ENCODE data around the gene HTR3D. TPM values are rescaled to one million over a fixed set of nuclear protein-coding genes. Genes with fewer than 3 reads are reported as not detected.
"Not testable (repeated sequence)": the region's sequence is repeated elsewhere in the genome, so short reads cannot be mapped to it uniquely, and the experiment has no call there.

HTR3D gene
- total RNA-seq, 6 experiments from 2014 or later: not detected

DNA sequence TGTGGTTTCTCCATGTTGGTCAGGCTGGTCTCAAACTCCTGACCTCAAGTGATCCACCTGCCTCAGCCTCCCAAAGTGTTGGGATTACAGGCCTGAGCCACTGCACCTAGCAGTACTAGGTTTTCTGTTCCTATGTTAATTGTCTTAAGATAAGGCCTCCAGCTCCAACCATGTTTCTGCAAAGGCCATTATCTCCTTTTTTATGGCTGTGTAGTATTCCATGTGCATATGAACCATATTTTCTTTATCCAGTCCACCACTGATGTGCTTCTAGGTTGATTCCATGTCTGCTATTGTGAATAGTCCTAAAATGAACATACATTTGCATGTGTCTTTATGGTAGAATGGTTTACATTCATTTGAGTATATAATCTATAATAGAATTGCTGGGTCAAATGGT, 31.1 kb downstream of the HTR3D start:
- Mint-ChIP-seq H3K4me3 (no peak overlapping the region), H3K4me1 (ENCODE audit: low read depth) (peaks cover 37% of the 10 kb centered on the region), H3K9me3 (no peaks in the 10 kb centered on the region), H3K27ac (no peak overlapping the region), H3K36me3 (ENCODE audit: low read depth) (no peaks in the 10 kb centered on the region), H3K27me3 (ENCODE audit: insufficient read depth) (peaks cover 7% of the 10 kb centered on the region)
- no peak for DNase-seq
- TF ChIP-seq, protein P1, sequence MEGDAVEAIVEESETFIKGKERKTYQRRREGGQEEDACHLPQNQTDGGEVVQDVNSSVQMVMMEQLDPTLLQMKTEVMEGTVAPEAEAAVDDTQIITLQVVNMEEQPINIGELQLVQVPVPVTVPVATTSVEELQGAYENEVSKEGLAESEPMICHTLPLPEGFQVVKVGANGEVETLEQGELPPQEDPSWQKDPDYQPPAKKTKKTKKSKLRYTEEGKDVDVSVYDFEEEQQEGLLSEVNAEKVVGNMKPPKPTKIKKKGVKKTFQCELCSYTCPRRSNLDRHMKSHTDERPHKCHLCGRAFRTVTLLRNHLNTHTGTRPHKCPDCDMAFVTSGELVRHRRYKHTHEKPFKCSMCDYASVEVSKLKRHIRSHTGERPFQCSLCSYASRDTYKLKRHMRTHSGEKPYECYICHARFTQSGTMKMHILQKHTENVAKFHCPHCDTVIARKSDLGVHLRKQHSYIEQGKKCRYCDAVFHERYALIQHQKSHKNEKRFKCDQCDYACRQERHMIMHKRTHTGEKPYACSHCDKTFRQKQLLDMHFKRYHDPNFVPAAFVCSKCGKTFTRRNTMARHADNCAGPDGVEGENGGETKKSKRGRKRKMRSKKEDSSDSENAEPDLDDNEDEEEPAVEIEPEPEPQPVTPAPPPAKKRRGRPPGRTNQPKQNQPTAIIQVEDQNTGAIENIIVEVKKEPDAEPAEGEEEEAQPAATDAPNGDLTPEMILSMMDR (IDR thresholded peaks at IDR 0.05): no peak

DNA sequence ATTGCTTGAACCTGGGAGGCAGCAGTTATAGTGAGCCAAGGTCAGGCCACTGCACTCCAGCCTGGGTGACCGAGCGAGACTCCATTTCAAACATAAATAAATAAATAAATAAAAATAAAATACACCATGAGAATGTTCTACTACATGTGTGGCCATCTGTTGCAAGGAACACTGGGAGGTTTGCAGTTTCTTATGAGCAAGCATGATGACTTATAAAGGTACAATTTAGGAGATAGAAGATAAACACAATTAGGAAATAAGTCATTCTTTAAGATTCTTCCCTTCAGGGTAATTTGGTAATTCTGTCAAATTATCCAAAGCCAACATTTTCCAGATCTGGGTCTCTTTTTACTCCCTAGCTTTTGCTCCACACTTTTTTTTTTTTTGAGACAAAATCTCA, 34.7 kb downstream of the HTR3D start:
- TF ChIP-seq, protein P1 (IDR thresholded peaks at IDR 0.05): no peak
- Mint-ChIP-seq H3K4me3 (no peak overlapping the region), H3K4me1 (ENCODE audit: low read depth) (peaks cover 28% of the 10 kb centered on the region), H3K9me3 (peaks cover 8% of the 10 kb centered on the region), H3K36me3 (ENCODE audit: low read depth) (peaks cover 13% of the 10 kb centered on the region), H3K27ac (no peak overlapping the region), H3K27me3 (ENCODE audit: insufficient read depth) (peaks cover 4% of the 10 kb centered on the region)
- DNase-seq: peak; percentile 51

DNA sequence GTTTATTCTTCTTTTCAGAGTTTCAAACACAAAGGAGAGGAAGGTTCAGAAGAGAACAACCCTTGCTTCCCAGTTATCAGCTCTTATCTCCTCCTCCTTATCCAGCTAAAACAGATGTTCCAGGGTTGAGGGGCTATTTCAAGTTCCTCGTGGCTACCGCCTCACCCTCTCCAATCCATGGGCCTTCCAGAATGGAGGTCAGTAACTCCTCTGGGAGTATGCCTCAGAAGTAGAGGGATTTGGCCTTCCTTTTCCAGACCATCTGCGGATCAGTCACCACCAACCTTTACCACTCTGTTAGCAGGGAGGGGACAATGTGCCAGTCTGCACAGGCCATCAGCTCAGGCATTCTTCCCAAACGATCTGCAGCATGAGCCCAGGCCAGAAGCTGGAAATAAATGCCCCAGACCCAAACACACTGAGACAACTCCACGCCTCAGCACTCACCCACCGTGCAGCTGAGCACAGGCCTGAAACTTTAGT, 36.1 kb downstream of the HTR3D start:
- Mint-ChIP-seq H3K9me3 (peaks cover 8% of the 10 kb centered on the region), H3K4me1 (ENCODE audit: low read depth) (peaks cover 28% of the 10 kb centered on the region), H3K27me3 (ENCODE audit: insufficient read depth) (peaks cover 4% of the 10 kb centered on the region), H3K4me3 (no peak overlapping the region), H3K27ac (no peak overlapping the region), H3K36me3 (ENCODE audit: low read depth) (peaks cover 13% of the 10 kb centered on the region)
- no peak for DNase-seq
- TF ChIP-seq, protein P1 (IDR thresholded peaks at IDR 0.05): no peak

DNA sequence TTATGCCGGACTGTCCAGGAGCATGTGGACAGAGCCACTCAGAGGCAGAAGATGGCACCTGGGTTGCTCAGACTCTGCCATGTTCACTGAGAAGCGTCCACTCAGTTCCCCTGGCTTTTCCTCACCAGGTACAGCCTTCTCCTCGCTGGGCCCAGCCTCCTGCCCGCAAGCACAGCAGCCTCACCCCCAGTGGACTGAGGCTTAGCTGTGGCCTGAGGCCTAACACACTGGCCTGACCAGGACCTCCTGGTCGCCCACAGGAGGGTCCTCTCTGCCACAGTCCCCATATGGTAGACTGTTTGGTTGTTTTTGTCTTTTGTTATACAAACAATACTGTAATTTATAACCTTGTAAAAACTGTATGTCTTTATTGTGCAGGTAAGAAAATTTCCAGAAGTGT, 36.8 kb downstream of the HTR3D start:
- H3K4me1 Mint-ChIP-seq (ENCODE audit: low read depth): peaks cover 29% of the 10 kb centered on the region
- TF ChIP-seq, protein P1 (IDR thresholded peaks at IDR 0.05): no peak
- H3K36me3 Mint-ChIP-seq (ENCODE audit: low read depth): peaks cover 13% of the 10 kb centered on the region
- H3K9me3 Mint-ChIP-seq: peaks cover 8% of the 10 kb centered on the region
- H3K27ac Mint-ChIP-seq: no peak overlapping the region
- DNase-seq: no peak
- peaks cover 6% of the 10 kb centered on the region for H3K27me3 Mint-ChIP-seq (ENCODE audit: insufficient read depth)
- H3K4me3 Mint-ChIP-seq: no peak overlapping the region

DNA sequence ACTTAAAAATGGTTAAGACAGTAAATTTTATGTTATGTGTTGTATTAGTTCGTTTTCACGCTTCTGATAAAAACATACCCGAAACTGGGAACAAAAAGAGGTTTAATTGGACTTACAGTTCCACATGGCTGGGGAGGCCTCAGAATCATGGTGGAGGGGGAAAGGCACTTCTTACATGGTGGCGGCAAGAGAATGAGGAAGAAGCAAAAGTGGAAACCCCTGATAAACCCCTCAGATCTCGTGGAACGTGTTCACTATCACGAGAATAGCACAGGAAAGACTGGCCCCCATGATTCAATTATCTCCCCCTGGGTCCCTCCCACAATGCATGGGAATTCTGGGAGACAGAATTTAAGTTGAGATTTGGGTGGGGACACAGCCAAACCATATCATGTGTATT, 39.6 kb downstream of the HTR3D start:
- DNase-seq, H3K9me3 Mint-ChIP-seq, H3K4me3 Mint-ChIP-seq, H3K27ac Mint-ChIP-seq: not testable (repeated sequence)
- peaks cover 27% of the 10 kb centered on the region for H3K4me1 Mint-ChIP-seq (ENCODE audit: low read depth)
- peaks cover 13% of the 10 kb centered on the region for H3K36me3 Mint-ChIP-seq (ENCODE audit: low read depth)
- H3K27me3 Mint-ChIP-seq (ENCODE audit: insufficient read depth): peaks cover 15% of the 10 kb centered on the region

DNA sequence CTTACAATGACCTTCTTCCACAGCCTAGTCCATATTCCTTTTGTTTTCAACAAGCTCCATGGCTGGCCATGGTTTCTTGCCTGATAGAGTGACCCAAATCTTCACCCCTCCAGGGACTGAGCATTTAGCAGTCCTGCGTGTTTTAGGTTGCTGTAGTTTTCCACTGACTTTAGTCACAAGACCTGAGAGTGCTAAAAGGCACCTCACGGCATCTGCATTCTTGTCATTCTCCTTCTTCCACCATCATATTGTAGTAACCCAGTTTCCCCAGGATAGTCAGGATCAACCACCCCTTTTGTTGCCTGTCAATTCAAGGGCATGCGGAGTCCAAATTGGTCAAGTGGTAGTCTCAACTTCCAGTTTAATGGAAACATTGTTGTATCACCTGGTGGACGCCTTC, 42.1 kb downstream of the HTR3D start:
- H3K27me3 Mint-ChIP-seq (ENCODE audit: insufficient read depth): peaks cover 17% of the 10 kb centered on the region
- H3K36me3 Mint-ChIP-seq (ENCODE audit: low read depth): peaks cover 12% of the 10 kb centered on the region
- TF ChIP-seq, protein P1 (IDR thresholded peaks at IDR 0.05): no peak
- H3K27ac Mint-ChIP-seq: no peak overlapping the region
- H3K9me3 Mint-ChIP-seq: peaks cover 6% of the 10 kb centered on the region
- peaks cover 15% of the 10 kb centered on the region for H3K4me1 Mint-ChIP-seq (ENCODE audit: low read depth)
- DNase-seq: no peak
- H3K4me3 Mint-ChIP-seq: no peak overlapping the region

Measured in HFFc6 (cell line).